Stimulated activated CD8-positive, alpha-beta memory T cell treated with anti-CD3 and anti-CD28 coated beads, Interleukin-15, amount 100 ng/mL, for 1 hour (primary cell): ENCODE results near the gene AUTS2.

Experiments used
- DNase-seq: peaks from one replicate; pipeline ENCODE4 v3.0.0-alpha.2; 2020; ENCODE audit warnings: low read depth

The AUTS2 gene

GRCh38 chr7:69723663-69724062 is 125.4 kb downstream of the AUTS2 start:
- DNase-seq = no peak

- DNase-seq = no peak
Observed at GRCh38 chr7:69728304-69728703, 130.0 kb downstream of the AUTS2 start.

GRCh38 chr7:69732203-69732602 is 133.9 kb downstream of the AUTS2 start:
- DNase-seq = no peak

GRCh38 chr7:69735582-69735981 is 137.3 kb downstream of the AUTS2 start:
- no peak for DNase-seq

- DNase-seq = no peak
Observed at GRCh38 chr7:69736126-69736810, 138.0 kb downstream of the AUTS2 start.

GRCh38 chr7:69738396-69738951 is 140.2 kb downstream of the AUTS2 start:
- no peak for DNase-seq

GRCh38 chr7:69739190-69739589 is 140.9 kb downstream of the AUTS2 start:
- no peak for DNase-seq

GRCh38 chr7:69739931-69740431 is 141.7 kb downstream of the AUTS2 start:
- no peak for DNase-seq

- no peak for DNase-seq
Observed at GRCh38 chr7:69742237-69742636, 144.0 kb downstream of the AUTS2 start.

GRCh38 chr7:69743436-69743835 is 145.2 kb downstream of the AUTS2 start:
- DNase-seq = no peak

- no peak for DNase-seq
Observed at GRCh38 chr7:69744026-69744425, 145.8 kb downstream of the AUTS2 start.

GRCh38 chr7:69746383-69746782 is 148.1 kb downstream of the AUTS2 start:
- no peak for DNase-seq

- no peak for DNase-seq
Observed at GRCh38 chr7:69747144-69747543, 148.9 kb downstream of the AUTS2 start.

GRCh38 chr7:69748530-69748929 is 150.3 kb downstream of the AUTS2 start:
- no peak for DNase-seq

- no peak for DNase-seq
Observed at GRCh38 chr7:69749372-69749979, 151.2 kb downstream of the AUTS2 start.

- no peak for DNase-seq
Observed at GRCh38 chr7:69749994-69750393, 151.7 kb downstream of the AUTS2 start.

GRCh38 chr7:69751026-69751425 is 152.8 kb downstream of the AUTS2 start:
- DNase-seq = no peak

- DNase-seq = no peak
Observed at GRCh38 chr7:69753981-69754380, 155.7 kb downstream of the AUTS2 start.

- DNase-seq = no peak
Observed at GRCh38 chr7:69754476-69754875, 156.2 kb downstream of the AUTS2 start.

- no peak for DNase-seq
Observed at GRCh38 chr7:69756235-69756634, 158.0 kb downstream of the AUTS2 start.

- no peak for DNase-seq
Observed at GRCh38 chr7:69757528-69757927, 159.3 kb downstream of the AUTS2 start.

GRCh38 chr7:69757981-69758430 is 159.7 kb downstream of the AUTS2 start:
- DNase-seq = no peak

- no peak for DNase-seq
Observed at GRCh38 chr7:69759373-69759772, 161.1 kb downstream of the AUTS2 start.
